Coronary artery (tissue), 2 donors: ENCODE data around the gene KRT73.

Experiments
- DNase-seq: peaks from one replicate; pipeline ENCODE4 v3.0.0-alpha.2; 2017; ENCODE audit warnings: low spot score
- H3K27ac ChIP-seq, 2 donors: fragments of 200-600 bp; sonication (generic); one replicate each; pipeline ENCODE4 v1.5.1; 2016 to 2019
- H3K4me3 ChIP-seq: fragments of 200-600 bp; sonication (generic); 2 replicates; pipeline ENCODE4 v1.5.1; 2016; ENCODE audit warnings: mild to moderate bottlenecking, moderate library complexity
- TF ChIP-seq, protein P1 (sequence below): fragments of 200-600 bp; sonication (generic); IDR thresholded peaks from one replicate; pipeline ENCODE4 v1.5.1; 2019; ENCODE audit warnings: antibody characterized with exemption

Gene KRT73

DNA sequence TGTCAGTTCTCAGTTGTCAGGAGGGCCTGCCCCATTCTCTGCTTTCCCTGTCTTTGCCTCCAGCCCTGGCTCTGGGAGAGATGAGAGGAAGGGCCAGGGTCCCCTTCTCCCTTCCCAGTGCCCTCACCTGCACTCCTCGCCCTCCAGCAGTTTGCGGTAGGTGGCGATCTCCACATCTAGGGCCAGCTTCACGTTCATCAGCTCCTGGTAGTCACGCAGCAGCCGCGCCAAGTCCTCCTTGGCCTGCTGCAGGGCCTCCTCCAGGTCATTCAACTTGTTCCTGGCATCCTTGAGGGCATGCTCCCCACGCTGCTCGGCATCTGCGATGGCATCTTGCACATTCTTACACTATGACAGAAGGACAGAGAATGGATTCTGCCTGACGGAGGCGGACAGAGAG is 28.3 kb upstream of the KRT73 start:
- TF ChIP-seq, protein P1, sequence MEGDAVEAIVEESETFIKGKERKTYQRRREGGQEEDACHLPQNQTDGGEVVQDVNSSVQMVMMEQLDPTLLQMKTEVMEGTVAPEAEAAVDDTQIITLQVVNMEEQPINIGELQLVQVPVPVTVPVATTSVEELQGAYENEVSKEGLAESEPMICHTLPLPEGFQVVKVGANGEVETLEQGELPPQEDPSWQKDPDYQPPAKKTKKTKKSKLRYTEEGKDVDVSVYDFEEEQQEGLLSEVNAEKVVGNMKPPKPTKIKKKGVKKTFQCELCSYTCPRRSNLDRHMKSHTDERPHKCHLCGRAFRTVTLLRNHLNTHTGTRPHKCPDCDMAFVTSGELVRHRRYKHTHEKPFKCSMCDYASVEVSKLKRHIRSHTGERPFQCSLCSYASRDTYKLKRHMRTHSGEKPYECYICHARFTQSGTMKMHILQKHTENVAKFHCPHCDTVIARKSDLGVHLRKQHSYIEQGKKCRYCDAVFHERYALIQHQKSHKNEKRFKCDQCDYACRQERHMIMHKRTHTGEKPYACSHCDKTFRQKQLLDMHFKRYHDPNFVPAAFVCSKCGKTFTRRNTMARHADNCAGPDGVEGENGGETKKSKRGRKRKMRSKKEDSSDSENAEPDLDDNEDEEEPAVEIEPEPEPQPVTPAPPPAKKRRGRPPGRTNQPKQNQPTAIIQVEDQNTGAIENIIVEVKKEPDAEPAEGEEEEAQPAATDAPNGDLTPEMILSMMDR: no peak
- no peak overlapping the region for H3K4me3 ChIP-seq
- DNase-seq: peak; percentile 46
- no peak overlapping the region for H3K27ac ChIP-seq

- TF ChIP-seq, protein P1: no peak
- H3K27ac ChIP-seq: no peak overlapping the region
- no peak overlapping the region for H3K4me3 ChIP-seq
- peak; percentile 58 for DNase-seq
Measured at GRCh38 chr12:52645982-52646381, 27.6 kb upstream of the KRT73 start.

- TF ChIP-seq, protein P1: no peak
- Histone ChIP-seq H3K4me3 (no peak overlapping the region), H3K27ac (no peak overlapping the region)
- DNase-seq: peak; percentile 46
Measured at GRCh38 chr12:52645120-52645761, 26.9 kb upstream of the KRT73 start.

- Histone ChIP-seq H3K27ac (no peak overlapping the region), H3K4me3 (no peak overlapping the region)
- TF ChIP-seq, protein P1: no peak
- DNase-seq: peak; percentile 57
Measured at GRCh38 chr12:52644078-52644415, 25.7 kb upstream of the KRT73 start.

- peak; percentile 60 for DNase-seq
- Histone ChIP-seq H3K27ac (no peak overlapping the region), H3K4me3 (no peak overlapping the region)
- TF ChIP-seq, protein P1: no peak
Measured at GRCh38 chr12:52643233-52644077, 25.1 kb upstream of the KRT73 start.

GRCh38 chr12:52641468-52641867 is 23.1 kb upstream of the KRT73 start:
- Histone ChIP-seq H3K27ac (no peak overlapping the region), H3K4me3 (no peak overlapping the region)
- TF ChIP-seq, protein P1: no peak
- DNase-seq: no peak

DNA sequence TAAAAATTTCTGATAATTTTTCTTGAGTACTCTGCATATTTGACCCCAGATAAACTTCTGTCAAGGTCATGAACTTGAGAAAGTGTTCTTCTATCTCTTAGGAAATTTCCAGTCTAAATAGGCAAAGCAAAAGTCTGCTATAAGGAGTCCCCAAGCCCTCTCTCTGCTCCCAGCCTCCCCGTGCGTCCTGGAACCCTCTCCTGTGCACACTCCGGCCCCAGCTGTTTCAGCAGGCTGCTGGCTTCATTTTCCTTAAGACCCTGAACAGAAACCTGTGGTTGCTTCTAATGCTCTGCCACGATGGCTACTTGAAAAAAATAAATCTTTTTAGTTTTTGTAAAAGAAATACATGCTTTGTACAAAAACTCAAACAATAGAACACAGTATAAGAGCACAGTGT is 18.9 kb upstream of the KRT73 start:
- H3K27ac ChIP-seq: no peak overlapping the region
- DNase-seq: no peak
- TF ChIP-seq, protein P1: no peak

More for the DNA sequence above, 18.9 kb upstream of the KRT73 start:
- H3K4me3 ChIP-seq: no peak overlapping the region
